Neural cell (in vitro differentiated cells): Measurements from ENCODE around the gene IPO7. TPM values are rescaled to one million over a fixed set of nuclear protein-coding genes. Genes with fewer than 3 reads are reported as not detected.

Source experiments
- H2AFZ ChIP-seq: fragments of 200-600, 300-800 bp; sonication (generic), shearing (Covaris generic); 2 replicates; pipeline ENCODE4 v1.6.0; 2014; ENCODE audit warnings: low read depth, mild to moderate bottlenecking, antibody characterized with exemption, low read length, moderate library complexity
- H3F3A ChIP-seq: fragments of 200-600 bp; shearing (Covaris generic); 2 replicates; pipeline ENCODE4 v1.6.1; 2016; ENCODE audit warnings: mild to moderate bottlenecking, moderate library complexity, mixed read lengths, antibody characterized with exemption, low read length; ENCODE audit not compliant: insufficient read depth, poor library complexity, severe bottlenecking
- H3K27ac ChIP-seq: fragments of 200-600, 300-800 bp; sonication (generic), shearing (Covaris generic); 2 replicates; pipeline ENCODE4 v1.5.1; 2014; ENCODE audit warnings: mild to moderate bottlenecking, low read length, moderate library complexity
- H3K27me3 ChIP-seq: fragments of 300-800, 200-600 bp; sonication (generic), shearing (Covaris generic); 2 replicates; pipeline ENCODE4 v1.6.0; 2014; ENCODE audit warnings: mild to moderate bottlenecking, low read depth, low read length, moderate library complexity; ENCODE audit not compliant: insufficient read depth
- H3K36me3 ChIP-seq: fragments of 300-800, 200-600 bp; sonication (generic), shearing (Covaris generic); 2 replicates; pipeline ENCODE4 v1.5.1; 2014; ENCODE audit warnings: mild to moderate bottlenecking, antibody characterized with exemption, low read length, moderate library complexity; ENCODE audit not compliant: insufficient read depth
- H3K4me2 ChIP-seq: fragments of 300-800, 200-600 bp; sonication (generic), shearing (Covaris generic); 2 replicates; pipeline ENCODE4 v1.6.0; 2014; ENCODE audit warnings: mild to moderate bottlenecking, low read length
- H3K4me3 ChIP-seq: fragments of 300-800, 200-600 bp; sonication (generic), shearing (Covaris generic); 2 replicates; pipeline ENCODE4 v1.5.1; 2014; ENCODE audit warnings: mild to moderate bottlenecking, low read length, moderate library complexity
- H3K79me2 ChIP-seq: fragments of 200-600 bp; shearing (Covaris generic); replicated peaks from 2 replicates; pipeline ENCODE4 v1.6.0; 2014; ENCODE audit warnings: mild to moderate bottlenecking, low read length, moderate library complexity; ENCODE audit not compliant: insufficient read depth
- H3K9ac ChIP-seq: fragments of 300-800, 200-600 bp; sonication (generic), shearing (Covaris generic); 2 replicates; pipeline ENCODE4 v1.6.1; 2016; ENCODE audit warnings: mild to moderate bottlenecking, low read length, mixed read lengths
- H3K9me2 ChIP-seq: fragments of 200-600 bp; shearing (Covaris generic); 2 replicates; pipeline ENCODE4 v1.6.1; 2016; ENCODE audit warnings: mild to moderate bottlenecking, low read length, mixed read lengths; ENCODE audit not compliant: insufficient read depth
- H3K9me3 ChIP-seq: fragments of 200-600, 300-800 bp; sonication (generic), shearing (Covaris generic); 2 replicates; pipeline ENCODE4 v1.6.1; 2016; ENCODE audit warnings: mild to moderate bottlenecking, mixed run types, low read length, moderate library complexity, mixed read lengths
- H4K20me1 ChIP-seq: fragments of 200-600 bp; shearing (Covaris generic); 2 replicates; pipeline ENCODE4 v1.6.1; 2016; ENCODE audit warnings: mild to moderate bottlenecking, mixed run types; ENCODE audit not compliant: insufficient read depth
- CTCF ChIP-seq: fragments of 450-650 bp; IDR thresholded peaks from 2 replicates; pipeline ENCODE4 v1.5.1; 2014; ENCODE audit warnings: antibody characterized with exemption, mild to moderate bottlenecking, moderate library complexity; ENCODE audit not compliant: poor library complexity, severe bottlenecking
- EP300 ChIP-seq: fragments of 450-650 bp; conservative IDR thresholded peaks from 2 replicates; pipeline ENCODE4 v1.6.1; 2014; ENCODE audit warnings: antibody characterized with exemption, mild to moderate bottlenecking, moderate library complexity; ENCODE audit not compliant: poor library complexity, severe bottlenecking
- EZH2 ChIP-seq: fragments of 200-600, 300-800 bp; shearing (Covaris generic), sonication (generic); IDR thresholded peaks from 2 replicates; pipeline ENCODE4 v1.6.1; 2014; ENCODE audit warnings: antibody characterized with exemption, low read length, borderline replicate concordance, mild to moderate bottlenecking; ENCODE audit not compliant: insufficient read depth, poor library complexity, severe bottlenecking
- MXI1 ChIP-seq: fragments of 450-650 bp; conservative IDR thresholded peaks from 2 replicates; pipeline ENCODE4 v1.6.1; 2014; ENCODE audit warnings: antibody characterized with exemption, mild to moderate bottlenecking; ENCODE audit not compliant: poor library complexity, severe bottlenecking
- POLR2AphosphoS5 ChIP-seq: IDR thresholded peaks from 2 replicates; pipeline ENCODE4 v1.6.1; 2012
- RAD21 ChIP-seq: fragments of 450-650 bp; conservative IDR thresholded peaks from 2 replicates; pipeline ENCODE4 v1.6.1; 2014; ENCODE audit warnings: antibody characterized with exemption, mild to moderate bottlenecking, moderate library complexity
- REST ChIP-seq: IDR thresholded peaks from 2 replicates; pipeline ENCODE4 v1.6.1; 2012; ENCODE audit warnings: borderline replicate concordance
- SMC3 ChIP-seq: fragments of 450-650 bp; conservative IDR thresholded peaks from 2 replicates; pipeline ENCODE4 v1.6.1; 2014; ENCODE audit warnings: antibody characterized with exemption, mild to moderate bottlenecking, moderate library complexity; ENCODE audit not compliant: poor library complexity
- TAF1 ChIP-seq: IDR thresholded peaks from 2 replicates; pipeline ENCODE4 v1.6.1; 2012; ENCODE audit warnings: low read depth
- polyA plus RNA-seq: library from polyadenylated mRNA; depleted of rRNA; stranded (reverse); fragments of >200 nt; gene quantifications from 2 replicates; pipeline ENCODE4 v1.2.3, GENCODE V29; 2014
- small RNA-seq, 3 experiments: library from RNA; depleted of rRNA; stranded (forward); fragments of <200 nt; gene quantifications; one replicate each; pipeline ENCODE3, GENCODE V24; 2012

Gene IPO7
- polyA plus RNA-seq, 1 donor from 2014 or later, result 69.2 TPM

- Histone ChIP-seq H3K36me3 (peaks cover 5% of the 10 kb centered on the region), H4K20me1 (no peaks in the 10 kb centered on the region), H2AFZ (no peak overlapping the region), H3K9me3 (no peaks in the 10 kb centered on the region), H3K27ac (no peak overlapping the region), H3K9me2 (no peaks in the 10 kb centered on the region), H3K27me3 (no peaks in the 10 kb centered on the region), H3F3A (no peaks in the 10 kb centered on the region), H3K4me3 (no peak overlapping the region), H3K9ac (no peak overlapping the region), H3K4me2 (no peak overlapping the region), H3K79me2 (no peaks in the 10 kb centered on the region)
- TF ChIP-seq MXI1, result no peak
- TF ChIP-seq EZH2, result no peak
- no peak for TF ChIP-seq REST
- TF ChIP-seq SMC3, result no peak
- TF ChIP-seq TAF1, result no peak
- TF ChIP-seq EP300, result no peak
- no peak for TF ChIP-seq RAD21
- no peak for TF ChIP-seq POLR2AphosphoS5
- no peak for TF ChIP-seq CTCF
Measured at GRCh38 chr11:9495803-9496514, 111.5 kb downstream of the IPO7 start.

Small RNAs within 50 kb of the gene (small RNA-seq; reads per million reads assigned to genes)
- gene SNORA23, result 405 to 1,013 (median 420) reads per million in 3 experiments

Other genes with a start within 250 kb of the IPO7 start
- 75.6 and 108 TPM in 2 replicates for gene DENND5A, start 119.3 kb upstream of the IPO7 start, polyA plus RNA-seq
- 47.5 and 49.5 TPM in 2 replicates for gene TMEM41B, start 70.1 kb upstream of the IPO7 start, polyA plus RNA-seq
- 14.8 and 18.9 TPM in 2 replicates for gene ZNF143, start 76.4 kb downstream of the IPO7 start, polyA plus RNA-seq
- 8.4 and 16.0 TPM in 2 replicates for gene WEE1, start 189.0 kb downstream of the IPO7 start, polyA plus RNA-seq